Fibroblast of the conjunctiva (primary cell): ENCODE results near the gene PRMT7.
A peak's percentile ranks its signal among the peaks of the same experiment; 100 is the strongest.

Experiments
- DNase-seq: peaks from one replicate; pipeline ENCODE4 v3.0.0-alpha.2; 2010; ENCODE audit warnings: low read depth

PRMT7 gene

GRCh38 chr16:68363658-68364521, 53.1 kb downstream of the PRMT7 start:
- no peak for DNase-seq

- no peak for DNase-seq
Observed at GRCh38 chr16:68364561-68364998, 53.8 kb downstream of the PRMT7 start.

GRCh38 chr16:68365167-68365817, 54.5 kb downstream of the PRMT7 start:
- no peak for DNase-seq

GRCh38 chr16:68366062-68366461, 55.2 kb downstream of the PRMT7 start:
- DNase-seq, result no peak

- peak; percentile 6 for DNase-seq
Observed at GRCh38 chr16:68367030-68367429, 56.2 kb downstream of the PRMT7 start.

- DNase-seq, result no peak
Observed at GRCh38 chr16:68367440-68367839, 56.6 kb downstream of the PRMT7 start.

GRCh38 chr16:68367891-68368290, 57.1 kb downstream of the PRMT7 start:
- DNase-seq, result no peak

GRCh38 chr16:68368301-68368888, 57.6 kb downstream of the PRMT7 start:
- no peak for DNase-seq

- DNase-seq, result no peak
Observed at GRCh38 chr16:68369168-68369567, 58.3 kb downstream of the PRMT7 start.

- no peak for DNase-seq
Observed at GRCh38 chr16:68369697-68370580, 59.1 kb downstream of the PRMT7 start.

GRCh38 chr16:68370581-68371275, 59.9 kb downstream of the PRMT7 start:
- DNase-seq, result no peak

GRCh38 chr16:68371276-68371651, 60.4 kb downstream of the PRMT7 start:
- no peak for DNase-seq

GRCh38 chr16:68371706-68372380, 61.0 kb downstream of the PRMT7 start:
- no peak for DNase-seq

- no peak for DNase-seq
Observed at GRCh38 chr16:68372381-68372720, 61.5 kb downstream of the PRMT7 start.

- DNase-seq, result no peak
Observed at GRCh38 chr16:68372806-68373205, 62.0 kb downstream of the PRMT7 start.

- no peak for DNase-seq
Observed at GRCh38 chr16:68373528-68374245, 62.9 kb downstream of the PRMT7 start.

- DNase-seq, result no peak
Observed at GRCh38 chr16:68374246-68374805, 63.5 kb downstream of the PRMT7 start.

GRCh38 chr16:68374961-68375660, 64.3 kb downstream of the PRMT7 start:
- no peak for DNase-seq

GRCh38 chr16:68375801-68376536, 65.2 kb downstream of the PRMT7 start:
- DNase-seq, result no peak
